Embryonic facial prominence (tissue), 1 donor: ENCODE measurements around the gene CDYL2.
"Not testable (repeated sequence)": the region's sequence is repeated elsewhere in the genome, so short reads cannot be mapped to it uniquely, and the experiment has no call there.

Experiments
- DNase-seq: peaks from one replicate; pipeline ENCODE4 v3.0.0-alpha.2; 2016; ENCODE audit errors: extremely low spot score

CDYL2 gene

GRCh38 chr16:80746231-80746630 lies 58.2 kb downstream of the CDYL2 start:
- DNase-seq = no peak

GRCh38 chr16:80744856-80745255 lies 59.5 kb downstream of the CDYL2 start:
- no peak for DNase-seq

GRCh38 chr16:80743772-80744171 lies 60.6 kb downstream of the CDYL2 start:
- DNase-seq = no peak

- no peak for DNase-seq
These were observed 61.1 kb downstream of the CDYL2 start for GRCh38 chr16:80743273-80743672.

GRCh38 chr16:80742331-80742730 lies 62.1 kb downstream of the CDYL2 start:
- no peak for DNase-seq

GRCh38 chr16:80741724-80742123 lies 62.7 kb downstream of the CDYL2 start:
- DNase-seq = no peak

GRCh38 chr16:80739523-80739922 lies 64.9 kb downstream of the CDYL2 start:
- DNase-seq = no peak

GRCh38 chr16:80738521-80738920 lies 65.9 kb downstream of the CDYL2 start:
- no peak for DNase-seq

- DNase-seq = no peak
These were observed 68.6 kb downstream of the CDYL2 start for GRCh38 chr16:80735846-80736245.

GRCh38 chr16:80733407-80733806 lies 71.0 kb downstream of the CDYL2 start:
- no peak for DNase-seq

- no peak for DNase-seq
These were observed 72.5 kb downstream of the CDYL2 start for GRCh38 chr16:80731915-80732314.

GRCh38 chr16:80727066-80727763 lies 77.2 kb downstream of the CDYL2 start:
- not testable (repeated sequence) for DNase-seq

GRCh38 chr16:80725566-80726162 lies 78.7 kb downstream of the CDYL2 start:
- DNase-seq = no peak

GRCh38 chr16:80723981-80724380 lies 80.4 kb downstream of the CDYL2 start:
- DNase-seq = no peak

- DNase-seq = no peak
These were observed 81.3 kb downstream of the CDYL2 start for GRCh38 chr16:80723091-80723490.

- no peak for DNase-seq
These were observed 83.5 kb downstream of the CDYL2 start for GRCh38 chr16:80720804-80721371.

- no peak for DNase-seq
These were observed 84.8 kb downstream of the CDYL2 start for GRCh38 chr16:80719573-80719972.

GRCh38 chr16:80718480-80719220 lies 85.7 kb downstream of the CDYL2 start:
- DNase-seq = no peak

- no peak for DNase-seq
These were observed 86.8 kb downstream of the CDYL2 start for GRCh38 chr16:80717611-80718010.

GRCh38 chr16:80716564-80717139 lies 87.7 kb downstream of the CDYL2 start:
- DNase-seq = no peak

- no peak for DNase-seq
These were observed 93.0 kb downstream of the CDYL2 start for GRCh38 chr16:80711406-80711805.

GRCh38 chr16:80710918-80711317 lies 93.5 kb downstream of the CDYL2 start:
- no peak for DNase-seq
